Measurements from ENCODE around the gene KARS1.

KARS1 gene

GRCh38 chr16:75647492-75648264 lies at the start of gene KARS1, which contains the start of gene TERF2IP:
KARS1 (minus strand) TSS chr16:75647665; CDS start chr16:75647639, 26 bp downstream.
TERF2IP (plus strand) TSS chr16:75647773; CDS start chr16:75647883, 110 bp downstream.
- DNase-seq (ENCODE audit: low read depth, low spot score), result peak; percentile 70

GRCh38 chr16:75695708-75696107 lies 48.2 kb upstream of the KARS1 start:
- DNase-seq (ENCODE audit: low read depth, low spot score), result no peak

- DNase-seq (ENCODE audit: low read depth, low spot score), result no peak
Measured at GRCh38 chr16:75687361-75687760, 39.9 kb upstream of the KARS1 start.

GRCh38 chr16:75682308-75682707 lies 34.8 kb upstream of the KARS1 start:
- DNase-seq (ENCODE audit: low read depth, low spot score), result no peak

- no peak for DNase-seq (ENCODE audit: low read depth, low spot score)
Measured at GRCh38 chr16:75679366-75679765, 31.9 kb upstream of the KARS1 start.

GRCh38 chr16:75676909-75677308 lies 29.4 kb upstream of the KARS1 start, which contains the start of gene CPHXL2:
CPHXL2 (minus strand) TSS chr16:75677009; CDS start chr16:75676999, 10 bp downstream.
- DNase-seq (ENCODE audit: low read depth, low spot score), result no peak

GRCh38 chr16:75667503-75667902 lies 20.0 kb upstream of the KARS1 start:
- no peak for DNase-seq (ENCODE audit: low read depth, low spot score)

- DNase-seq (ENCODE audit: low read depth, low spot score), result no peak
Measured at GRCh38 chr16:75660726-75661302, 13.3 kb upstream of the KARS1 start.

- DNase-seq (ENCODE audit: low read depth, low spot score), result no peak
Measured at GRCh38 chr16:75660321-75660720, 12.9 kb upstream of the KARS1 start.

GRCh38 chr16:75658175-75658574 lies 10.7 kb upstream of the KARS1 start:
- DNase-seq (ENCODE audit: low read depth, low spot score), result no peak

- no peak for DNase-seq (ENCODE audit: low read depth, low spot score)
Measured at GRCh38 chr16:75653922-75654321, 6.5 kb upstream of the KARS1 start.

- peak; percentile 45 for DNase-seq (ENCODE audit: low read depth, low spot score)
Measured at GRCh38 chr16:75648265-75649076, 1.0 kb upstream of the KARS1 start.

- DNase-seq (ENCODE audit: low read depth, low spot score), result no peak
Measured at GRCh38 chr16:75647112-75647491, 363 bp downstream of the KARS1 start.

- DNase-seq (ENCODE audit: low read depth, low spot score), result no peak
Measured at GRCh38 chr16:75644240-75645012, 3.0 kb downstream of the KARS1 start.

GRCh38 chr16:75640598-75640997 lies 6.9 kb downstream of the KARS1 start:
- no peak for DNase-seq (ENCODE audit: low read depth, low spot score)

- no peak for DNase-seq (ENCODE audit: low read depth, low spot score)
Measured at GRCh38 chr16:75635036-75635435, 12.4 kb downstream of the KARS1 start.

GRCh38 chr16:75632857-75633256 lies 14.6 kb downstream of the KARS1 start:
- DNase-seq (ENCODE audit: low read depth, low spot score), result no peak

- DNase-seq (ENCODE audit: low read depth, low spot score), result no peak
Measured at GRCh38 chr16:75630052-75630451, 17.4 kb downstream of the KARS1 start.

GRCh38 chr16:75629132-75629531 lies 18.3 kb downstream of the KARS1 start:
- DNase-seq (ENCODE audit: low read depth, low spot score), result no peak

GRCh38 chr16:75628351-75628750 lies 19.1 kb downstream of the KARS1 start:
- no peak for DNase-seq (ENCODE audit: low read depth, low spot score)

GRCh38 chr16:75627851-75628250 lies 19.6 kb downstream of the KARS1 start:
- DNase-seq (ENCODE audit: low read depth, low spot score), result no peak

GRCh38 chr16:75626806-75627205 lies 20.7 kb downstream of the KARS1 start:
- DNase-seq (ENCODE audit: low read depth, low spot score), result no peak

All from smooth muscle cell of the brain vasculature (primary cell).